ENCODE measurements around the gene CRK.

- TF ChIP-seq CTCF (IDR thresholded peaks at IDR 0.05; ENCODE audit: low read depth, low read length) (no peak), EZH2phosphoT487 (IDR thresholded peaks at IDR 0.05; ENCODE audit: low read depth) (no peak)
Observed at GRCh38 chr17:1488826-1489270, 32.8 kb upstream of the CRK start.

All from OCI-LY3 (cell line).